Measurements from ENCODE around the gene ACAP3.
A peak's percentile ranks its signal among the peaks of the same experiment; 100 is the strongest.

ACAP3 gene

GRCh38 chr1:1300352-1300739, 7.4 kb downstream of the ACAP3 start:
- no peak for DNase-seq (ENCODE audit: low spot score)

- DNase-seq (ENCODE audit: low spot score): peak; percentile 44
These were observed 7.9 kb downstream of the ACAP3 start for GRCh38 chr1:1299686-1300351.

- DNase-seq (ENCODE audit: low spot score): peak; percentile 85
These were observed 8.7 kb downstream of the ACAP3 start for GRCh38 chr1:1298861-1299685.

GRCh38 chr1:1297802-1298424, 9.8 kb downstream of the ACAP3 start:
- no peak for DNase-seq (ENCODE audit: low spot score)

- no peak for DNase-seq (ENCODE audit: low spot score)
These were observed 11.4 kb downstream of the ACAP3 start for GRCh38 chr1:1296070-1297061.

GRCh38 chr1:1295154-1295923, 12.4 kb downstream of the ACAP3 start:
- no peak for DNase-seq (ENCODE audit: low spot score)

GRCh38 chr1:1294250-1294890, 13.4 kb downstream of the ACAP3 start:
- DNase-seq (ENCODE audit: low spot score): no peak

GRCh38 chr1:1293263-1294249, 14.2 kb downstream of the ACAP3 start:
- DNase-seq (ENCODE audit: low spot score): peak; percentile 87

GRCh38 chr1:1292851-1293250, 14.9 kb downstream of the ACAP3 start:
- no peak for DNase-seq (ENCODE audit: low spot score)

- no peak for DNase-seq (ENCODE audit: low spot score)
These were observed 15.3 kb downstream of the ACAP3 start for GRCh38 chr1:1292442-1292779.

GRCh38 chr1:1291548-1292441, 15.9 kb downstream of the ACAP3 start:
- peak; percentile 85 for DNase-seq (ENCODE audit: low spot score)

GRCh38 chr1:1291023-1291528, 16.7 kb downstream of the ACAP3 start:
- DNase-seq (ENCODE audit: low spot score): peak; percentile 21

- peak; percentile 90 for DNase-seq (ENCODE audit: low spot score)
These were observed 17.4 kb downstream of the ACAP3 start for GRCh38 chr1:1290238-1290731.

GRCh38 chr1:1287288-1288110, 20.2 kb downstream of the ACAP3 start:
- peak; percentile 23 for DNase-seq (ENCODE audit: low spot score)

- DNase-seq (ENCODE audit: low spot score): peak; percentile 19
These were observed 21.1 kb downstream of the ACAP3 start for GRCh38 chr1:1286313-1287261.
